ENCODE measurements around the gene VASH2.
"Not testable (repeated sequence)": the region's sequence is repeated elsewhere in the genome, so short reads cannot be mapped to it uniquely, and the experiment has no call there.

Gene VASH2

DNA sequence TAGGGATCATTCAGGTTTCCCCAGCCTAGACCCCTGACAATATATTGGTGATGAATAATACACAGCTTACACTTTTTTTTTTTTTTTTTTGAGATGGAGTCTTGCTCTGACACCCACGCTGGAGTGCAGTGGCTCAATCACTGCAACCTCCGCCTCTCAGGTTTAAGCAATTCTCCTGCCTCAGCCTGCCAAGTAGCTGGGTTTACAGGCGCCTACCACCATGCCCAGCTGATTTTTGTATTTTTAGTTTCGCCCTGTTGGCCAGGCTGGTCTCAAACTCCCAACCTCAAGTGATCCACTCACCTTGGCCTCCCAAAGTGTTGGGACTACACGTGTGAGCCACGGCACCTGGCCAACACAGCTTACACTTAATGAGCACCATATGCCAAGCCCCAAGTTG is 7.2 kb downstream of the VASH2 start:
- DNase-seq (ENCODE audit: low read depth), result no peak

DNA sequence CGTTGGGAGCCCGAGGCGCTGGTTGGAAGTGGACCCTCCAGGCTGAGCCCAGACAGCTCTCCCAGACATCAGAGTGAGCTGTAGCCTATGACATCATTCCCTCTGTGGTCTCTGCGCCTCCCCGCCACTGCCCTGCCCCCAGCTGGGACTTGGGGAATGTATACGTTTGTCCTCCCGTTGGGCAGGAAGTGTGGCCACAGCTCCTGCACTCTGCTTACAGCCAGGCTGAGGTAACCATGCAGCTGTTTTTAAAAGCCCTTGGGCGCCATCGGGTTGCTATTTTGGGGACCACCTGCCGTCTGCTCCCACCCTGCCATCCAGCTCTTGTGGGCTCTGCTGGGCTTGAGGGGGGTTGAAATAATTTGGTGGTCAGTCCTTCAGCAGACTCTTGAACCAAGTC is 7.8 kb downstream of the VASH2 start:
- DNase-seq (ENCODE audit: low read depth), result no peak

DNA sequence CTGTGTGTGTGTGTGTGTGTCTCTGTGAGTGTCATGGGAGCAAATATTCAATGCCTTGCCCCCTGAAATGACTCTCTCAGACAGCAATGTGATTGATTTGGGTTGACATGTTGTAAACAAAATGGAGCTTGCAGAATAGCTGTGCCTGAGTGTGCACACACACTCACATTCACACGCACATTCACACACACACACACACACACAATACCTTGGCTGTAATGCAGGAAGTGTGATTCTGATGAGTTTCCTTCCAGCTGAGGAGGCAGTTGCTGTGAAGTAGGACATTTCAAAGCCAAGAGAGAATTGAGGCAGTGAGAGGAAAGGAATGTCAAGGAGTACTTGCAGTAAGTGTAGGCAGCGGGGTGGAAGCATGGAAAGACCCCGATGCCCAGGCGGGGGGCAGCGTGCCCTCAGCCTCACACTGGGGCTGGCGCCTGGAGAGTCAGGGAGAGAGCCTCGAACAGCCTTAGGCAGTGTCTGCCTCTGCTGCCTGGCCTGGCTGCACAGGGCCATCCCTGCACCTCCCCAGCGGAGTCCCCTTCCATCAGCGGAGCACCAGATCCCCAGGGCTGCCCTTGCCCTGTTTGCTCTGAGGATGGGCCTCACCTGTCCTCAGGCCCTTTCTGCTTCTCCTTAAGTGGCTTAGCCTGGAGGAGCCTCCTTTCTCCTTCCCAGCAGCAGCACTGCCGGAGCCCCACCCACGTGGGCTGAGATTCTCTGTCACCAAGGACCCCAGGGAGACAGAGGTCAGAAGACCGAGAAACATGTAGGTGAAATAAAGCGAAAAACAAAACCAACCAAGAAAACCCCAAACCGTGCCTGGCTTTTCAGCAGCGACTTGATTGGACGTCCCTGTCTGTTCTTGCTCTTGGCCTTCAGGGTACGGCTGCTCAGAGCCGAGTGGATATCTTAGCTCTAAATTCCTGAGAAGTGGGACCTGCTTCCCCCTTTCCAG is 9.2 kb downstream of the VASH2 start:
- no peak for DNase-seq (ENCODE audit: low read depth)

DNA sequence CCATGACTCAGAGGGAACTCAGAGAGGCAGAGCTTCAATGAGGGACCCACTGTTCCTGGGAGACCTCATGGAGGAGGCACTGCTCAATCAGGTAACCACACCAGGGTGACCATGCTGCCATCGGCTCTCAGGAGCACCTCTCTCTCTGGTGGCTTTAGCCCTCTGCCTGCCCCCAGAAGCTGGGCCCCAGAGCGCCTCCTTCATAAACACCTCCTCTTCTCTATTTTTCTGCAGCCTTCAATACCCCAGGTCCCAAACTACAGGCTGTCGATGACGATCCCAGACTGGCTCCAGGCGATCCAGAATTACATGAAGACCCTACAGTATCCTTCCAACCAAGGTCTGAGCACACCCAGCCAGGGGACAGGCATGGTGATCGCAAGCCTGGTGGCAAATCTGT is 10.6 kb downstream of the VASH2 start:
- DNase-seq (ENCODE audit: low read depth), result no peak

DNA sequence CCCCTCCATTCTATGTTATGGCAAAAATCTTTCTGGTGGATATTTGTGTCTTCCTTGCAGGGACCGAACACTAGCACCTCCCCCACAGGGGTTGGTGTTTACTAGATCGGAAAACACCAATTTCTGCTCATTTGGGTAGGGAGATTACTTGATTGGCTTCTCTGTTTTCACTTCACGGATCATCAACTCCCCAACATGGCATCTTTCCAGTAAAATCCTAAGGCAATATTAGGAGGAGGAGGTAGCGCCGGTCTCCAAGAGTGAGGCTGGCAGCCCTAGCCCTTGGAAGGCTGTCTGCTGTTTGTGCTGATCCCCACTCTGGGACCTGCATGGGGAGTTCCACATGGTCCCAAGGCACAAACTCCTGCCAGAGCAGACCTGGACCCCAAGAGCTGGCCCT is 12.2 kb downstream of the VASH2 start:
- DNase-seq (ENCODE audit: low read depth), result no peak

DNA sequence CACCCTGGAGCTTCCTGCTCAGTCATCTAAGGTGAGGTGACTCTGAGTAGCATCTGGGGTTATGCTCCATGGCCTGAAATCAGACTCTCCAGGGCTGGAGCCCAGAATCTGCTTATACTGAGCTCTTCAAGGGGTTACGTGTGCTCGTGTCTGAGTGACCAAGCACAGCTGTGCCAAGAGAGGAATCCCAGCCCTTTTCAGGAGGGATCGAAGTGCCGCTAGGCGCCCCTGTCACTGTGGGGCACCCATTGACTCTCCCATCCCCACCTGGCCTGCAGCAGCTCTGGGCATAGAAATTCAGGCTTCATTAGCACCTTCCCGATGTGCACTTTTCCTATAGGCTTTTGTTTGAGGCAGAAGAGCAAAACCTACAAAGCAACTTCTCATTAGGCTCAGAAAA is 13.8 kb downstream of the VASH2 start:
- DNase-seq (ENCODE audit: low read depth), result no peak

DNA sequence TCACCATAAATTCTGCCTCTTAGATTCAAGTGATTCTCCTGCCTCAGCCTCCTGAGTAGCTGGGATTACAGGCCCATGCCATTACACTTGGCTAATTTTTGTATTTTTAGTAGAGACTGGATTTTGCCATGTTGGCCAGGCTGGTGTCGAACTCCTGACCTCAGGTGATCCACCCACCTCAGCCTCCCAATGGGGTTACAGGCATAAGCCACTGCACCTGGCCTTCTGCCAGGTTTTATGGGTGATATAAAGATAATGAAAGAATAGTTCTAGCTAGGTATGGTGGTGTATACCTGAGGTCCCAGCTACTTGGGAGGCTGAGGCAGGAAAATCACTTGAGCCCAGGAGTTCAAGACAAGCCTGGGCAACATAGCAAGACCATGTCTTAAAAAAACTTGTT is 14.7 kb downstream of the VASH2 start:
- DNase-seq (ENCODE audit: low read depth), result not testable (repeated sequence)

DNA sequence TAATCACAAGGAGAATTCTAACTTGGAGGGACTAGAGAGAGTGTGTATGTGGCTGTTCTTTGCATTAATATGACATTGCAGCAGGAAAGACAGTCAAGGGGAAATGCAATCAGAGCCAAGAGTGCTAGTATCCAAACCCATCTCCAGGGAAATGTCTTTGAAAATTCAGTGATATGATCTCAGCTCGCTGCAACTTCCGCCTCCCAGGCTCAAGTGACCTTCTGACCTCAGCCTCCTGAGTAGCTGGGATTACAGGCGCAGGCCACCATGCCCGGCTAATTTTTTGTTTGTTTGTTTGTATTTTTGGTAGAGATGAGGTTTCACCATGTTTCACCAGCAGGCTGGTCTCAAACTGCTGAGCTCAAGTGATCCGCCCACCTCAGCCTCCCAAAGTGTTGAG is 16.3 kb downstream of the VASH2 start:
- DNase-seq (ENCODE audit: low read depth), result no peak

DNA sequence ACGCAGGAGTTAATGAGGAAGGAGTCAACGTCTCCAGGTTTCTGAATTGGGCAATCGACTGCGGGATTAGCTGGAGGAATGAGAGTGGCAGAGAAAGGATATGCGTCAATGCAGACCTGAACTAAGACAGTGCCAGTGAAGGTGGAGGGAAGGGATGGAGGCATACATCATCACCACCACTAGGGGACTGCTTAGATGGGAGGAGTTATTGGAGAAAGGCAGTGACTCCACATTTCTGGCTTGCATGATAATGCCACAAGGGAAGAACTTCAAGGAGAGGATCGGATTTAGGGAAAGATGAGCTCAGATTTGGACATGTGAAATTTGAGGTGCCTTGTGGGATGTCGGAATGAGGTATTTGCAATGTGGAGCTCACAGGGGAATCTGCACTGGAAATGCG is 17.5 kb downstream of the VASH2 start:
- peak; percentile 77 for DNase-seq (ENCODE audit: low read depth)

DNA sequence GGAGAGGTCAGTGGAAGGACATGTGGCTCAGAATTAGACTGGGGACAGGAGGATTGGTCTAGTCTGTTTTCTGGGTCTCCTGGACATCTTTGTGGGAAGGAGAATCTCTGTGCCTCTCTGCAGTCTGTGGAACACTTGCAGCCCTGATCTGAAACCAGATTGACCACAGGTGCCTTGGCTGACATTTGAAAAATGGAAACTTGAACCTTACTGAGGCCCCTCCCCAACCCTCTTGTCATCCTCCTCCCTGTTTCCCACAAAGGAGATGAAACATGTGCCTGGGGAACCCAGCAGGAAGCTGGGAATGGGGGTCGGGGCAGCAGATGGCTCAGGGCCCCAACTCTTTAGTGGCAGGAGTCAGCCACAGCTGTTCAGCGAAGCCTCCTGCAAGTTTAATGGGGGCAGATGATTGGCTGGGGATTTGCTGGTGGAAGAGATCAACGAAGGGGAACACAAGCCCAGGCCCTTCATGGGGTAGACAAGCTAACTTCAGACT is 18.1 kb downstream of the VASH2 start:
- no peak for DNase-seq (ENCODE audit: low read depth)

DNA sequence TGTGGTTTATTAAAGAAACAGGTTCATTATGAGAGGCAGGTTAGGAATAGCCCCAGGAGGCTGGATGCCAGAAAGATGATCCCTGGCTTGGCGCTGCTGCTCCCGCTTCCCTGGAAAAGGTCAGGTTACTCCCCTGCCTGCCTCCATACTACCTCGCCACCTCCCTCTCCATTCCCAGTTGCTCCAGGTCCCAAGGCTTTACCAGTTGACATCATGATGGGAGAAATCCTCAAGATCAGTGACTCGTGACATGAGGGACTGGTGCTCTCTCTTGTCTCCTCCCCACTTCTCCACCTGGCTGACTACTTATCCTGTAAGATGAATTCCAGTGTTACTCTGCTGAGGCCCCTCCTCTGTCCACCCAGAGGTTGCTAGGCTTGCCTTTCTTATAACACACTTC is 19.7 kb downstream of the VASH2 start:
- no peak for DNase-seq (ENCODE audit: low read depth)

DNA sequence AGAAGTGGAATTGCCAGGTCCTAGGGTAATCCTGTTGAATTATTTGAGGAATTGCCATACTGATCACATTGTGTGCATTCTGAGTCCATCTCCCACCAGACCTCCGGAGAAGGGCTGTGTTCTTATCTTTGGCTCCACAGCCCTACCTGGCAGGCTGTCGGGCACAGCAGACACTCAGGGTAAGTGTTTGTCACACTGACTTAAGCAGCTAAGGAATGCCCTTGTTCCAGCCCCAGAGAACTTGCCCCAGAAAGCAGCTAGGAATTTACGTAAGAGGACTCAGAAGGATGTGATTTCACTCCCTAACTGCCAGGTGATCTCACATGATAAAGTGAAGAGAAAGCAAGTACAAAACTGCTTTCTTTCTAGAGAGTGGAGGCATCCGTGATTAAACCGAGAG is 21.0 kb downstream of the VASH2 start:
- DNase-seq (ENCODE audit: low read depth), result no peak

DNA sequence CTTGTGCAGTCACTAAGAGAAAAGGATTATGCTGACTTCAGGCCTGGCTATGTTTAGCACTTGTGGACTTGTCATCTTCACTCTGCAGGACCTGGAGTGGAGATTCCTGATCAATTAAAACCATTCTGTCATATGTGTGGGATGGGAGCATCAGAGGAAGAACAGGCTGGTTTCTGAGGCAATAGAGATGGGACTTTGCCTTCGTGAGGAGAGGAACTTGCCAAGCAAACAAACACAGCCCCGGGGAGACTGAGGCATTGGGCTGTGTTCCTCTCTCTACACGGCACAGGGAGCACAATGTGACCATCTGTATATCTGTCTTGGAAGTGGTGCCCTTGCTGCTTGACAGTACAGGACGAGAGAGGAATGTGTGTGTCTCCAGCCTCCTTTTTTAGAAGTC is 23.1 kb downstream of the VASH2 start:
- no peak for DNase-seq (ENCODE audit: low read depth)

DNA sequence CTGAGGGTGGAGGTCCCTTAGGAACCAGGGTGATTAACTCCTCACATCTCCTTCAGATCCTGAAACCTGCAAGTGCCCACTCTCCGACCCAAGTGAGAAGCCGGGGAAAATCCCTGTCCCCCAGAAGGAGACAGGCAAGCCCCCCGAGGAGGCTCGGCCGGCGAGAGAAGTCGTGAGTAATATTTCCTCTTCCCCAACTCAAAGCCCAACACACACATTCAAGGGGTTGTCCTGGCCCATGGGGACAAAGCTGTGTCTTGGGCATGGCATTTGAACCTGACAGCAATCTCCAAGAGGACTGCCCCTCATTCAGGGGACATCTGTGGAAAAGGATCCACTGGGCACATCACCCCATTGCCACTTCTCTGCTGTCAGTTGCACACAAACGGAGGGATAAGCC is 23.6 kb downstream of the VASH2 start:
- no peak for DNase-seq (ENCODE audit: low read depth)

DNA sequence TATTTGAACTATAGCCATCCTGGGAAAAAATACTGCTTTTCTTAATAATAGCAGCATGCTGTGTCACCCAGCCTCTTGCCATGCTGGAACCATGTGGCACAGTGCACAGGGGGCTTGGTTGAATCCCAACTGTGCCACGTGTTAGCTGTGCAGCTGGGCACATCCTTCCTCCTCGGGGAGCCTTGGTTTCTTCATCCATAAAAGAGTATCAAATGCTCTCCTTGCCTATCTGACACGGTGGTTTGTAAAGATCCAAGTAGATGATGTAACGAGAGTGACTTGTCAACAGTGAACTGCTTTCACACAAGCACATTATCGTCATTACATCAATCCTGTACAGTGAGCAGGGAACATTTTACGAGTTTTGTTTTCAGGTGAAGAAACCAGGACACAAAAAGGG is 24.4 kb downstream of the VASH2 start:
- DNase-seq (ENCODE audit: low read depth), result no peak

DNA sequence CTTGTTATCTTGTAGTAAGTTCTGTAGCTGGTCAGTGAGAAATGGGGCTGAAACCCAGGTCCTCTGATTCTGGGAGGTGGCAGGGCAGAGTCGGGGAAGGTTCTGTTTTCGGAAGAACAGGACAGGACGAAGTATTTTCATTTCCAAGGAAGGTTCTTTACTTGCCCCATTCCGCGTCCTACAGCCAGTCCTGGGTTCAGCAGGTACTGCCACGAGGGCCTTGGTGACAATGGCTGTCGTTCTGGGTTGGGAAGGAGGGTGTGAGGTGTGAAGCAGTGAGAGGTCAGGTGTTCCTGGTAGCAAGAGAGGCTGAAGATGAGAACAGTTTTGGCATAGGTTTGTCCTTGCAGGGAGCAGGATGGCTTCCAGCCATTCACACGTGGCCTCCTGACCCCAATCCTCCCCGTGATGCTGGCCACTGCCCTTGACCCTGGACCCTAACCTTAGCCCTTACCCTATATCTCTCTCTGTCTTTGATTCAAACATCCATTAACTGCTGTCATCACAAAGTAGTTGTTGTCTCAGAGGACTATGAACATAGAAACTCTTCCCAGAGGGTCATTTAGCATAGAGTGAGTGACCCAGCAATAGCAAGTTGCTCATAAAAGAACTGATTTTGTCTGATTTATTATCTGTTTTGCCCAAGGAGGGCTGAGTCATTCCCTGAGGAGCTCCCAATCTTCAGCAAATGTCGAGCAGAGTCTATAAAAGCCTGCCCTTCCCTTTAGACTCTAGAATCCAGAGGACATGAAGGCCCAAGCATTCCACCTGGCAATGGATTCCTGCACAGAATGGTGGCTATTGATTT is 25.0 kb downstream of the VASH2 start:
- DNase-seq (ENCODE audit: low read depth), result peak; percentile 57

DNA sequence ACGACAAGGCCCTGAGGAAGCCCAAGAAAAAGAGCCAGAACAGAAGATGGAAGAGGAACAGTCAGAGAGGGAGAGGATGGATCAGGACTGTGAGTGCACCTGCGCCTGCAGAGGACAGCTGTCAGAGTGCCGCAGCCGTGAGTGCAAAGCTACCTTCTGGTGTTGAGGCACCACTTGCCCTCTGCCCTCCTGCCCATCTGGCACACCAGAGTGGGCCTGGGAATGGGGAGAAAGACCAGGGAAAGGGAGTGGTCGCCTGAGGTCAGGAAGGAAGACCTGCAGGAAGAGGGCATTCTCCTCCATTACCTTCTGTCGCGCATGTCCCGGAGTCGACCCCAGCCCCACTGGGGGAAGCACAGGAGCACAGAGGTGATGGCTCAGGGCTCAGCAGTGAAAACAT is 26.2 kb downstream of the VASH2 start:
- no peak for DNase-seq (ENCODE audit: low read depth)

DNA sequence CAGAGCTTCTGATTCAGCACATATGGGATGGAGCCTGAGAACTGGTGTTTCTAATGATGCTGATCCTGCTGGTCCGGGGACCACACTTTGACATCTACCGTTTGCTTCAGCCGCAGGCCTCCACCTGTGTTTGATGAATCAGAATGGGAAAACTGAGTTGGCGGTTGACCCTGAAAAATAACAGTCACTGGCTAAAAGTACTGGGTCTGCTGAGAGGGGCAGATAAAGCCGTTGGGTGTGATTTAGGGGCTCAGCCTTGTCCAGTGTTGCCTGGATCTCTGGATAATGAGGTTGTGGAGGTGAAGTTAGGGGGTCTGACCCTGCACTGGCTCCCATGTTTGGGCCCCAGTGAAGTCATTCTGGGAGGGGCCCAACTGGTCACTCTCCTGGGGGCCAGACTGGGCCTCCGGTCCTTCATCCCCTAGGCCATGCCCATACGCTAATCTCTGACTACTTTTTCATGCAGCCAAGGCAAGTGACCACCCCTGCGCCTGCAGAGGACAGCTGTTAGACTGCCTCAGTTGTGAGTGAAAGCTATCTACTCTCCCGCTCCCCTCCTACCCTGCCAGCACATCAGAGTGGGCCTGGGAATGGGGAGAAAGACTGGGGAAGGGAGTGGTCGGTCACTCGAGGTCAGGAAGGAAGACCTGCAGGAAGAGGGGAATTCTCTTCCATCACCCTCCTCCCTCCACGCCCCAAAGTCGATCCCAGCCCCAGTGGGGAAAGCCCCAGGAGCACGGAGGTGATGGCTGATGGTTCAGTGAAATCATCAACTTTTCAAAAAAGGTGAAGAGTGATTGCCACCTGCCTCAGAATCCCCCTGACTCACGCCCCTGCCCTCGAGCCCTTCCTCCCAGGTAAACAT is 27.7 kb downstream of the VASH2 start:
- no peak for DNase-seq (ENCODE audit: low read depth)

DNA sequence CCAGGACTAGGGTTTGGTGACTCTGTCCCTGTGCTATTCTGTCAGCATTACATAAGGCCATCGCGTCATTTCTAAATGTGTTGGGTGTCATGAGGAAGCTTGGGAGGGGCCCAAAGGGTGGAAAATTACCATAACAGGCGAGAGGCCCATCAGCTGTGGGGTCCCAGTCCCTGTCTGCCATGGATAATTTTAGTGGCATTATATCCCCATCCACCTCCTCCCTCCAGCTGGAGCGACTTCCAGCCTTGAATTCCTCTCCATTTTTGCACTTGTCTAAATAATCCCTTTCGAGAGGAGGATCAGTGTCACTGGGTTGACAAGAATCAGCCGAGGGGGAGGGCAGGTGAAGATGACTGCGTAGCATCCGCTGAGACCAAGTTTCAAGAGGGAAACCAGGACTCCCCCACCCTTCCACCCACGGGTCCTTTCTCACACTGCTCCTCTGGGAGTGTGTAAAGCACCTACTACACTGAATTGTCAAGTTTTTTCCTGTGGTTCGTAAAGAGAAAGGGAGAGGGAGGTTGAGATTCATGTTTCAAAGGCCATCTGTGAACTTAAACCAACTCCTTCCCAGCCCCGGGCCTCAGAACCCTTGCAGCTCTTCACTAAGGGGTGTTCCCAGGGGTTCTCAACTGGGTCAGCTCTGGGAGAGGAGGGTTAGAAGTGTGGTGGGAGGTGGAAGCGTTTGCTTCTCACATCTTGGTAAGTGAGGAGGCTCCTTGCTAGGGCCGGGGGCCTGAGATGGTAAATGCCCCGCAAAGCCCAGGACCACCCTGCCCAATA is 29.2 kb downstream of the VASH2 start:
- DNase-seq (ENCODE audit: low read depth), result no peak

DNA sequence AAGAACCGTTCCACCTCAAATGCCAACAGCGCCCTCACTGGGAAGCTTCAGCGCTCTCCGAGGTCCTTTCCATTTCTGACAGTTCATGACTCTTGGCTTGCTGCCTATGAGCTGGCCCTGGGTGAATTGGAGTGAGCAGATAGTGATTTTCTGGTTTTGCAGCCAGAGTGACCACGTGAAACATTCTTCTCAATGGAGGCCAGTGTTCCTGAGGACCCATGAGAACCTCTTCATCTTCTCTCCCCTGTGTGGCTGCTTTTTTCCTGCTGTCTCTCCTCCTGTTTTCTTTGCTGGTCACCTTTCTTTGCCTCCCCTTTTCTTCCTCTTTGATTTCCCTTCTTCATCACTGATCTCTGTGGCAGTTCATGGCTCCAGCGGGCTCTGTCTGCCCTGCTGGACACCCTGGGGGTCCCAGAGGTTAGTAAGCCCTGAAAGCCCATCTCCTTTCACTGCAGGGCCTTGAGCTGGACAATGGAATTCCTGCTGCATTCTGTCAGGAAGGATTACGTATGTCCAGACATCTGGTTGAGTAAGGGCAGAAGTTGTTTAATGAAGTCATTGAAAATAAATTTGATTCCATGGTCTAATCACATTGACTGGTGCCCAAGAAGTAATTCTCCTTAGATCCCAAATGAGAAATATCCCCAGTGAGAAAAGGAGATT is 29.9 kb downstream of the VASH2 start:
- DNase-seq (ENCODE audit: low read depth), result peak; percentile 65

DNA sequence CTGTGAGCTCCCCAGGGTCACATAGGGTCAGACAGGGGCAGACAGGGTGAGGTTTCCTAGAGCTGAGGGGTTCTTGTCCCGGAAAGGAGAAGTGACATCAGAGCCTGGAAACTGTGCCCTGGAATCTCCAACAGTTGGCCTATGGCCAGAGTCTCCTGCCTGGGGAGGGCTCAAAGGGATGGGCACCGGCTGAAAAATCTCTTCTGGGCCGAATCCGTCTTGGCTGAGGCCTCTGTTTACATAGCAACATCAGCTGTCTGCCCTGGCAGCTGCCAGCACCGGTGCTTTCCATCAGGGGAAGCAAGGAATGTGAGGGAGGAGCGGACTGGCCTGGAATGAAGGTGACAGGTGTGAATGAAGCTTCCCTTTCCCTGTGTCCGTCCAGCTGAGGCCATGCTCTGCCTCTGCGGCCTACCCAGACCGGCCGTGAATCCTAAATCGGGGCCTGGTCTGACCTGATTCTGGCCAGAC is 30.7 kb downstream of the VASH2 start:
- no peak for DNase-seq (ENCODE audit: low read depth)

Measured in amniotic epithelial cell (primary cell).